ENCODE measurements around the gene SLC6A3.

DNA sequence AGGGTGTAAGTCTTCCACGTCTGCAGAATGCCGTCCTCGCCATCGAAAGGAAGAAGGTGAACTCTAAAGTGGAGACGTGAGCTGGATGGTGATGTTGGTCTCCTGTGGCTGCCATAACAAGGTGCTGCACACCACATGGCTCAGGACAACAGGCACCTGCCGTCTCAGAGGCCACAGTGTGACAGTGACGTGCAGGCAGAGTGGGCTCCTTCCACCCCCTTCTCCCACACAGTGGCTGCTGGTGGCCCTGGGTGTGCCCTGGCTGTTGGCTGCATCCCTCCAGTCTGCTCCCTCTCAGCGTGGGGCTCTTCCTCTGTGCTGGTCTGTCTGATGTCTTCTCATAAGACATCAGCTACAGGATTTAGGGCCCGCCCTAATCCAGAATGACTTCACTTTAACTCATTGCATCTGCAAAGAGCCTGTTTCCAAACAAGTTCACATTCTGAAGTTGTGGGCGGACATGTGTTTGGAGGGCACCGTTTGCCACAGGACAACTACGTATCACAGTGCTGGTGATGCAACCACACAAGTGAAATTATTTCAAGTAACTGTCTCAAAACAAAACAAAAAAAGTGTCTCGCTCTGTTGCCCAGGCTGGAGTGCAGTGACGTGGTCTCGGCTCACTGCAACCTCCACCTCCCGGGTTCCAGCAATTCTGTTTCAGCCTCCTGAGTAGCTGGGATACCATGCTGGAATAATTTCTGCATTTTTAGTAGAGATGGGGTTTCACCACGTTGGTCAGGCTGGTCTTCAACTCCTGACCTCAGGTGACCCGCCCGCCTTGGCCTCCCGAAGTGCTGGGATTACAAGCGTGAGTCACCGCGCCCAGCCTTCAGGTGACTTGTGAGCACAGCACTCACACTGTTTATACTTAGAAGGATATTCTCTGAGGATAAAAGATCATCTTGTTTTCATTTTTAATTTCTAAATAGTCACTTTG lies 69.1 kb downstream of the SLC6A3 start:
- TF ChIP-seq, protein P1, sequence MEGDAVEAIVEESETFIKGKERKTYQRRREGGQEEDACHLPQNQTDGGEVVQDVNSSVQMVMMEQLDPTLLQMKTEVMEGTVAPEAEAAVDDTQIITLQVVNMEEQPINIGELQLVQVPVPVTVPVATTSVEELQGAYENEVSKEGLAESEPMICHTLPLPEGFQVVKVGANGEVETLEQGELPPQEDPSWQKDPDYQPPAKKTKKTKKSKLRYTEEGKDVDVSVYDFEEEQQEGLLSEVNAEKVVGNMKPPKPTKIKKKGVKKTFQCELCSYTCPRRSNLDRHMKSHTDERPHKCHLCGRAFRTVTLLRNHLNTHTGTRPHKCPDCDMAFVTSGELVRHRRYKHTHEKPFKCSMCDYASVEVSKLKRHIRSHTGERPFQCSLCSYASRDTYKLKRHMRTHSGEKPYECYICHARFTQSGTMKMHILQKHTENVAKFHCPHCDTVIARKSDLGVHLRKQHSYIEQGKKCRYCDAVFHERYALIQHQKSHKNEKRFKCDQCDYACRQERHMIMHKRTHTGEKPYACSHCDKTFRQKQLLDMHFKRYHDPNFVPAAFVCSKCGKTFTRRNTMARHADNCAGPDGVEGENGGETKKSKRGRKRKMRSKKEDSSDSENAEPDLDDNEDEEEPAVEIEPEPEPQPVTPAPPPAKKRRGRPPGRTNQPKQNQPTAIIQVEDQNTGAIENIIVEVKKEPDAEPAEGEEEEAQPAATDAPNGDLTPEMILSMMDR (conservative IDR thresholded peaks at IDR 0.05 in 1 of 2, IDR thresholded peaks at IDR 0.05 in 1 of 2; ENCODE audit: low read depth in 1 of 2, low read length in 2 of 2), result no peak
- no peak for TF ChIP-seq EZH2 (IDR thresholded peaks at IDR 0.05; ENCODE audit: low read length, missing control alignments)

All from fibroblast of lung (primary cell).